ENCODE data around the gene CCSER1. TPM values are rescaled to one million over a fixed set of nuclear protein-coding genes. Genes with fewer than 3 reads are reported as not detected.

Gene CCSER1
- total RNA-seq, 1 experiment from 2014 or later: 0.05 TPM

GRCh38 chr4:90456891-90457290, 329.7 kb downstream of the CCSER1 start:
- H3K9me3 ChIP-seq (ENCODE audit: control insufficient read depth, insufficient read depth, low read depth, low read length): no peaks in the 10 kb centered on the region
- BruUV-seq (replicated peaks): no TSS peak
- H3K36me3 ChIP-seq (ENCODE audit: control insufficient read depth, insufficient read depth, low read length): no peaks in the 10 kb centered on the region
- H3K27me3 ChIP-seq (ENCODE audit: control insufficient read depth, insufficient read depth, low read length): no peaks in the 10 kb centered on the region
- TF ChIP-seq TCF7L2 (IDR thresholded peaks at IDR 0.05; ENCODE audit: low read depth, low read length) (no peak), REST (IDR thresholded peaks at IDR 0.05; ENCODE audit: insufficient read depth in 1 of 2, low read depth in 2 of 2, low read length in 1 of 2) (no peak)
- no peaks in the 10 kb centered on the region for H3K4me1 ChIP-seq (ENCODE audit: control insufficient read depth, insufficient read depth, low read length)
- in situ Hi-C loops (cut with HindIII; ENCODE audit: low pct_unique_long_range_greater_than_20kb, low sequenced_read_pairs) (no loop called here), intact Hi-C loops (cut with micrococcal nuclease; ENCODE audit: unreplicated experiment) (no loop called here)
- POLR2A ChIA-PET: no interaction called here
- no peak overlapping the region for H3K4me3 ChIP-seq (ENCODE audit: low read depth in 2 of 2, low read length in 2 of 2)
- H3K27ac ChIP-seq (ENCODE audit: low read length): no peak overlapping the region
- ATAC-seq: no peak
- no peak for DNase-seq (ENCODE audit: low read depth, low spot score)
- CTCF ChIA-PET: no interaction called here

DNA sequence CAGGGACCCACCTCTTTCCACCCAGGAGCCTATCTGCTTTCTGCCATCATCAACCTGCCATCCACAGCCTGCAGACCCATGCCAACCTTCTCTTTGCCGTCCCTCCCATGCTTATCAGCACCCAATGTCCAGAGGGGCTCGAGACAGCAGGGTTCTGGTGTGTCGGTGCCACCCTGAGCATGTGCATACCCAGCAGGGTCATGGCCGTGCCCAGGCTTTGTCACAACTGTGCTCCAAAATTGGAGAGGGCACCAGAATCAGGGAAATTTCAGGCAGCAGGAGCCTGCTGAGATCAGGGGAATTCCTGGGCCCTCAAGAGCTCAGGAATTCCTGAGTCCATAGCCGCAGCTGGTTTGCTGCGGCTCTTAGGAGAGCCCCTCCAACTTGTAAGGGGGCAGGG, 330.6 kb downstream of the CCSER1 start:
- Histone ChIP-seq H3K27me3 (ENCODE audit: control insufficient read depth, insufficient read depth, low read length) (no peaks in the 10 kb centered on the region), H3K9me3 (ENCODE audit: control insufficient read depth, insufficient read depth, low read depth, low read length) (no peaks in the 10 kb centered on the region), H3K4me3 (ENCODE audit: low read depth in 2 of 2, low read length in 2 of 2) (no peak overlapping the region), H3K4me1 (ENCODE audit: control insufficient read depth, insufficient read depth, low read length) (no peaks in the 10 kb centered on the region), H3K27ac (ENCODE audit: low read length) (no peak overlapping the region), H3K36me3 (ENCODE audit: control insufficient read depth, insufficient read depth, low read length) (no peaks in the 10 kb centered on the region)
- ChIA-PET CTCF (no interaction called here), POLR2A (no interaction called here)
- intact Hi-C loops (cut with micrococcal nuclease; ENCODE audit: unreplicated experiment): no loop called here
- no peak for ATAC-seq
- in situ Hi-C loops (cut with HindIII; ENCODE audit: low pct_unique_long_range_greater_than_20kb, low sequenced_read_pairs): no loop called here
- TF ChIP-seq SIN3A (IDR thresholded peaks at IDR 0.05; ENCODE audit: borderline replicate concordance, insufficient read depth, low read depth, low read length): no peak
- no peak for TF ChIP-seq POLR2AphosphoS5 (IDR thresholded peaks at IDR 0.05; ENCODE audit: low read depth, low read length)
- TF ChIP-seq REST (IDR thresholded peaks at IDR 0.05; ENCODE audit: insufficient read depth in 1 of 2, low read depth in 2 of 2, low read length in 1 of 2): no peak
- TF ChIP-seq, protein P1, sequence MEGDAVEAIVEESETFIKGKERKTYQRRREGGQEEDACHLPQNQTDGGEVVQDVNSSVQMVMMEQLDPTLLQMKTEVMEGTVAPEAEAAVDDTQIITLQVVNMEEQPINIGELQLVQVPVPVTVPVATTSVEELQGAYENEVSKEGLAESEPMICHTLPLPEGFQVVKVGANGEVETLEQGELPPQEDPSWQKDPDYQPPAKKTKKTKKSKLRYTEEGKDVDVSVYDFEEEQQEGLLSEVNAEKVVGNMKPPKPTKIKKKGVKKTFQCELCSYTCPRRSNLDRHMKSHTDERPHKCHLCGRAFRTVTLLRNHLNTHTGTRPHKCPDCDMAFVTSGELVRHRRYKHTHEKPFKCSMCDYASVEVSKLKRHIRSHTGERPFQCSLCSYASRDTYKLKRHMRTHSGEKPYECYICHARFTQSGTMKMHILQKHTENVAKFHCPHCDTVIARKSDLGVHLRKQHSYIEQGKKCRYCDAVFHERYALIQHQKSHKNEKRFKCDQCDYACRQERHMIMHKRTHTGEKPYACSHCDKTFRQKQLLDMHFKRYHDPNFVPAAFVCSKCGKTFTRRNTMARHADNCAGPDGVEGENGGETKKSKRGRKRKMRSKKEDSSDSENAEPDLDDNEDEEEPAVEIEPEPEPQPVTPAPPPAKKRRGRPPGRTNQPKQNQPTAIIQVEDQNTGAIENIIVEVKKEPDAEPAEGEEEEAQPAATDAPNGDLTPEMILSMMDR (IDR thresholded peaks at IDR 0.05): no peak
- no peak for TF ChIP-seq TCF7L2 (IDR thresholded peaks at IDR 0.05; ENCODE audit: low read depth, low read length)
- BruUV-seq (replicated peaks): no TSS peak
- DNase-seq (ENCODE audit: low read depth, low spot score): no peak
